DND-41 (cell line): ENCODE results near the gene CCDC138.

Experiments
- EZH2 ChIP-seq: IDR thresholded peaks from 3 replicates; pipeline ENCODE4 v1.6.1; 2012; ENCODE audit warnings: borderline replicate concordance, low read depth, mild to moderate bottlenecking, moderate library complexity, low read length, inconsistent platforms; ENCODE audit not compliant: severe bottlenecking
- TF ChIP-seq, protein P1 (sequence below): IDR thresholded peaks from 2 replicates; pipeline ENCODE4 v1.5.1; 2012; ENCODE audit warnings: borderline replicate concordance, low read length, moderate library complexity, mild to moderate bottlenecking; ENCODE audit not compliant: poor library complexity, severe bottlenecking; ENCODE audit errors: extremely low read depth

DNA sequence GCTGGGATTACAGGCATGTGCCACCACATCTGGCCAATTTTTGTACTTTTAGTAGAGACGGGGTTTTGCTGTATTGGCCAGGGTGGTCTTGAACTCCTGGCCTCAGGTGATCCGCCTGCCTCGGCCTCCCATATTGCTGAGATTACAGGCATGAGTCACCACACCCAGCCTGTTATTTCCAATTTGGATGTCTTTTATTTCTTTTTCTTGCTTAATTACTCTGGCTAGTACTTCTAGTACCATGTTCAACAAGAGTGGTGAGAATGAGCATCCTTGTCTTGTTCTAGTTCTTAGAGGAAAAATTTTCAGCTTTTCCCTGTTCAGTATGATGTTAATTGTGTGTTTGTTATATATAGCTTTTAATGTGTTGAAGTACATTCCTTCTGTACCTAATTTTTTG, 23.4 kb downstream of the CCDC138 start:
- TF ChIP-seq, protein P1, sequence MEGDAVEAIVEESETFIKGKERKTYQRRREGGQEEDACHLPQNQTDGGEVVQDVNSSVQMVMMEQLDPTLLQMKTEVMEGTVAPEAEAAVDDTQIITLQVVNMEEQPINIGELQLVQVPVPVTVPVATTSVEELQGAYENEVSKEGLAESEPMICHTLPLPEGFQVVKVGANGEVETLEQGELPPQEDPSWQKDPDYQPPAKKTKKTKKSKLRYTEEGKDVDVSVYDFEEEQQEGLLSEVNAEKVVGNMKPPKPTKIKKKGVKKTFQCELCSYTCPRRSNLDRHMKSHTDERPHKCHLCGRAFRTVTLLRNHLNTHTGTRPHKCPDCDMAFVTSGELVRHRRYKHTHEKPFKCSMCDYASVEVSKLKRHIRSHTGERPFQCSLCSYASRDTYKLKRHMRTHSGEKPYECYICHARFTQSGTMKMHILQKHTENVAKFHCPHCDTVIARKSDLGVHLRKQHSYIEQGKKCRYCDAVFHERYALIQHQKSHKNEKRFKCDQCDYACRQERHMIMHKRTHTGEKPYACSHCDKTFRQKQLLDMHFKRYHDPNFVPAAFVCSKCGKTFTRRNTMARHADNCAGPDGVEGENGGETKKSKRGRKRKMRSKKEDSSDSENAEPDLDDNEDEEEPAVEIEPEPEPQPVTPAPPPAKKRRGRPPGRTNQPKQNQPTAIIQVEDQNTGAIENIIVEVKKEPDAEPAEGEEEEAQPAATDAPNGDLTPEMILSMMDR = no peak
- TF ChIP-seq EZH2 = no peak
